Measurements from ENCODE around the gene ZNF274.

DNA sequence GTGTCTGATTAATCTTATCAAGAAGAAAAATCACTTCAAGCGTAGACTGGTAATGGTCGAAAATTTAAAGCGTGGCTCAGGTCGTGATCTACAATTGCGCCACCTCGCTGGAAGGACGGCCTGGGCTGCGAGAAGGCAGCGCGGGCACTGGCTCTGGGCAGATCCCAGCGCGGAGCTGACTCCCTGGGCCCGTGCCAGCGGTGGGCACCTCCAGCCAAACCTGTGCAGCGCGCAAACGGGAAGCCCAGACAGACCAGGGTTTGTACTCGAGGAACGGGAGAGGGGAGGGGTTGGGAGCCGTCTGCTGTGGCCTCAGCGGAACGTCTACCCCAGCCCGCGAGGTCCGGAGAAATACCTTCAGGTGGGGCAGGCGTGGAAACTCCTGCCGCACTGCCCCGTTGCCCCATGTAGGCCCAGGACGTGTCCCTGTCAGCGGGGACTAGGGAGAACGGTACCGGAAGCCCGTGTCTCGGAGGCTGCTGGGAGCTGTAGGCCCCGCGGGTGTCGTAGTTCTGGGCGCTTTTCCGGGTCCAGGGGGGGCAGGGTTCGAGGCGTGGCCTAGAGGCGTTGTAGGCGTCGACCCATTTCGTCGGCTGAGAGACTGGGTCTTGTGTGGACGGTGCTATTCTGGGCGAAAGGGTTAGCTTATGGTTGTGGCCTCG is 21.1 kb downstream of the ZNF274 start:
- TF ChIP-seq RELA (CRISPR knock-in tag; IDR thresholded peaks at IDR 0.05; ENCODE audit: borderline replicate concordance) (no peak), ELF4 (CRISPR knock-in tag; IDR thresholded peaks at IDR 0.05; ENCODE audit: low read depth) (no peak), CBFB (CRISPR knock-in tag; IDR thresholded peaks at IDR 0.05; ENCODE audit: low read depth) (no peak), MYBL2 (CRISPR knock-in tag; IDR thresholded peaks at IDR 0.05) (no peak), NFYB (CRISPR knock-in tag; conservative IDR thresholded peaks at IDR 0.05; ENCODE audit: low read depth) (no peak), CREB1 (CRISPR knock-in tag; IDR thresholded peaks at IDR 0.05) (no peak)
- TF ChIP-seq, protein P1, sequence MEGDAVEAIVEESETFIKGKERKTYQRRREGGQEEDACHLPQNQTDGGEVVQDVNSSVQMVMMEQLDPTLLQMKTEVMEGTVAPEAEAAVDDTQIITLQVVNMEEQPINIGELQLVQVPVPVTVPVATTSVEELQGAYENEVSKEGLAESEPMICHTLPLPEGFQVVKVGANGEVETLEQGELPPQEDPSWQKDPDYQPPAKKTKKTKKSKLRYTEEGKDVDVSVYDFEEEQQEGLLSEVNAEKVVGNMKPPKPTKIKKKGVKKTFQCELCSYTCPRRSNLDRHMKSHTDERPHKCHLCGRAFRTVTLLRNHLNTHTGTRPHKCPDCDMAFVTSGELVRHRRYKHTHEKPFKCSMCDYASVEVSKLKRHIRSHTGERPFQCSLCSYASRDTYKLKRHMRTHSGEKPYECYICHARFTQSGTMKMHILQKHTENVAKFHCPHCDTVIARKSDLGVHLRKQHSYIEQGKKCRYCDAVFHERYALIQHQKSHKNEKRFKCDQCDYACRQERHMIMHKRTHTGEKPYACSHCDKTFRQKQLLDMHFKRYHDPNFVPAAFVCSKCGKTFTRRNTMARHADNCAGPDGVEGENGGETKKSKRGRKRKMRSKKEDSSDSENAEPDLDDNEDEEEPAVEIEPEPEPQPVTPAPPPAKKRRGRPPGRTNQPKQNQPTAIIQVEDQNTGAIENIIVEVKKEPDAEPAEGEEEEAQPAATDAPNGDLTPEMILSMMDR (IDR thresholded peaks at IDR 0.05) = no peak
- TF ChIP-seq, protein P2, sequence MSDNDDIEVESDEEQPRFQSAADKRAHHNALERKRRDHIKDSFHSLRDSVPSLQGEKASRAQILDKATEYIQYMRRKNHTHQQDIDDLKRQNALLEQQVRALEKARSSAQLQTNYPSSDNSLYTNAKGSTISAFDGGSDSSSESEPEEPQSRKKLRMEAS (CRISPR knock-in tag; IDR thresholded peaks at IDR 0.05) = no peak
- TF ChIP-seq, protein P3, sequence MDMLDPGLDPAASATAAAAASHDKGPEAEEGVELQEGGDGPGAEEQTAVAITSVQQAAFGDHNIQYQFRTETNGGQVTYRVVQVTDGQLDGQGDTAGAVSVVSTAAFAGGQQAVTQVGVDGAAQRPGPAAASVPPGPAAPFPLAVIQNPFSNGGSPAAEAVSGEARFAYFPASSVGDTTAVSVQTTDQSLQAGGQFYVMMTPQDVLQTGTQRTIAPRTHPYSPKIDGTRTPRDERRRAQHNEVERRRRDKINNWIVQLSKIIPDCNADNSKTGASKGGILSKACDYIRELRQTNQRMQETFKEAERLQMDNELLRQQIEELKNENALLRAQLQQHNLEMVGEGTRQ (CRISPR knock-in tag; IDR thresholded peaks at IDR 0.05) = peak; percentile 12; the same call in 1 of the 2 replicates
- TF ChIP-seq, protein P4, sequence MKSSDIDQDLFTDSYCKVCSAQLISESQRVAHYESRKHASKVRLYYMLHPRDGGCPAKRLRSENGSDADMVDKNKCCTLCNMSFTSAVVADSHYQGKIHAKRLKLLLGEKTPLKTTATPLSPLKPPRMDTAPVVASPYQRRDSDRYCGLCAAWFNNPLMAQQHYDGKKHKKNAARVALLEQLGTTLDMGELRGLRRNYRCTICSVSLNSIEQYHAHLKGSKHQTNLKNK (CRISPR knock-in tag; IDR thresholded peaks at IDR 0.05) = no peak
